Measurements from ENCODE around the gene BTC. TPM values are rescaled to one million over a fixed set of nuclear protein-coding genes. Genes with fewer than 3 reads are reported as not detected.

BTC gene
- total and polyA plus RNA-seq, 2 of the 13 experiments (the other 11 are each of a cell fraction or from before 2014, with no cell fraction given) = not detected

GRCh38 chr4:74754218-74754617, 40.1 kb downstream of the BTC start:
- Histone ChIP-seq H2AFZ (ENCODE audit: low read length) (no peak overlapping the region), H3K27ac (ENCODE audit: extremely low read length, insufficient read depth, low read length) (no peak overlapping the region), H3K36me3 (replicated peaks in 1 of 2; ENCODE audit: control insufficient read depth in 1 of 2, insufficient read depth in 2 of 2, low read length in 2 of 2) (no peaks in the 10 kb centered on the region), H3K4me1 (ENCODE audit: insufficient read depth, low read length) (no peaks in the 10 kb centered on the region), H3K27me3 (ENCODE audit: control insufficient read depth in 1 of 2, insufficient read depth in 2 of 2, low read length in 2 of 2) (peaks cover 0 to 8% of the 10 kb centered on the region in 2 experiments; a peak in 2 of 5 replicates), H3K4me2 (ENCODE audit: low read depth, low read length) (no peak overlapping the region), H4K20me1 (ENCODE audit: insufficient read depth, low read length) (no peaks in the 10 kb centered on the region), H3K9me3 (ENCODE audit: low read length) (no peaks in the 10 kb centered on the region), H3K9ac (ENCODE audit: insufficient read depth, low read depth, low read length) (no peak overlapping the region), H3K79me2 (ENCODE audit: insufficient read depth, low read length) (no peaks in the 10 kb centered on the region), H3K4me3 (replicated peaks in 1 of 3; ENCODE audit: insufficient read depth in 1 of 3, low read depth in 2 of 3, low read length in 3 of 3) (no peak overlapping the region)
- intact Hi-C loops (cut with micrococcal nuclease; ENCODE audit: unreplicated experiment) = no loop called here
- BruUV-seq (replicated peaks) = no TSS peak
- ChIA-PET POLR2A (no interaction called here), CTCF (ENCODE audit: low intra/inter-chr PET ratio, low total read pairs) (no interaction called here)
- in situ Hi-C loops (cut with HindIII; ENCODE audit: extremely low pct_ligation_motif_present, low pct_unique_long_range_greater_than_20kb) = no loop called here
- ATAC-seq (no peak), DNase-seq (ENCODE audit: low spot score) (no peak), FAIRE-seq (no peak)
- TF ChIP-seq DR1 (CRISPR knock-in tag; IDR thresholded peaks at IDR 0.05) (no peak), ZNF784 (CRISPR knock-in tag; IDR thresholded peaks at IDR 0.05; ENCODE audit: borderline replicate concordance) (no peak), DZIP1 (CRISPR knock-in tag; IDR thresholded peaks at IDR 0.05) (no peak), GATAD1 (CRISPR knock-in tag; IDR thresholded peaks at IDR 0.05) (no peak), FUBP1 (CRISPR knock-in tag; IDR thresholded peaks at IDR 0.05; ENCODE audit: borderline replicate concordance) (no peak), HNF1B (CRISPR knock-in tag; IDR thresholded peaks at IDR 0.05) (no peak), ATAD3A (CRISPR knock-in tag; IDR thresholded peaks at IDR 0.05) (no peak), NKX3-1 (CRISPR knock-in tag; IDR thresholded peaks at IDR 0.05) (no peak), ZNF790 (CRISPR knock-in tag; IDR thresholded peaks at IDR 0.05; ENCODE audit: borderline replicate concordance) (no peak), ZNF503 (CRISPR knock-in tag; IDR thresholded peaks at IDR 0.05) (no peak), ZNF644 (CRISPR knock-in tag; IDR thresholded peaks at IDR 0.05; ENCODE audit: low read depth) (no peak), CEBPG (CRISPR knock-in tag; IDR thresholded peaks at IDR 0.05) (no peak), ZNF558 (CRISPR knock-in tag; IDR thresholded peaks at IDR 0.05; ENCODE audit: borderline replicate concordance) (no peak), ZNF136 (CRISPR knock-in tag; IDR thresholded peaks at IDR 0.05; ENCODE audit: low read depth) (no peak), EP300 (IDR thresholded peaks at IDR 0.05; ENCODE audit: low read depth in 2 of 2, low read length in 2 of 2) (no peak), EP300 (CRISPR knock-in tag; IDR thresholded peaks at IDR 0.05; ENCODE audit: borderline replicate concordance) (no peak)
